ENCODE data around the gene RPS6KL1. TPM values are rescaled to one million over a fixed set of nuclear protein-coding genes. Genes with fewer than 3 reads are reported as not detected.

Gene RPS6KL1
- total RNA-seq (2014; rRNA removed) (16.0 and 17.9 TPM in 2 replicates), Bru-seq, nascent RNA (percentile 57 among the genes with signal in this experiment), BruChase-seq, experiment 1, labeled RNA remaining after a 6-hour chase (percentile 53 among the genes with signal in this experiment), BruChase-seq, experiment 2, labeled RNA remaining after a 2-hour chase (percentile 51 among the genes with signal in this experiment)
- long read RNA-seq, partial matches to known transcripts = 3 of 15 reads
- long read RNA-seq, other reads (novel, unspliced or antisense) = 11 of 15 reads

GRCh38 chr14:74922752-74923401, at the start of gene RPS6KL1:
RPS6KL1 (minus strand) TSS chr14:74923260; CDS start chr14:74921541, 1,719 bp downstream.
- no peaks in the 10 kb centered on the region for H3K9me3 ChIP-seq (ENCODE audit: low read length)
- intact Hi-C loops (cut with micrococcal nuclease) = no loop called here
- no TSS peak for BruUV-seq (replicated peaks)
- H3K4me3 ChIP-seq (ENCODE audit: low read length) = peak within 1 kb of the TSS; percentile 82
- H2AFZ ChIP-seq (ENCODE audit: low read length) = peak within 1 kb of the TSS; percentile 99
- TF ChIP-seq CTCF (conservative IDR thresholded peaks at IDR 0.05; ENCODE audit: low read depth, low read length) (no peak), EZH2phosphoT487 (IDR thresholded peaks at IDR 0.05; ENCODE audit: borderline replicate concordance, low read length) (no peak), EZH2 (IDR thresholded peaks at IDR 0.05; ENCODE audit: low read length, unreplicated experiment) (no peak)
- peak within 1 kb of the TSS; percentile 86 for H3K4me2 ChIP-seq (ENCODE audit: low read length)
- H3K9ac ChIP-seq (ENCODE audit: low read length) = peak within 1 kb of the TSS; percentile 69
- H3K36me3 ChIP-seq (ENCODE audit: low read depth, low read length) = no peaks in the 10 kb centered on the region
- H3K27ac ChIP-seq (ENCODE audit: low read length) = no peak within 1 kb of the TSS
- H3K79me2 ChIP-seq (ENCODE audit: low read length) = no peaks in the 10 kb centered on the region
- DNase-seq (peak; percentile 89), ATAC-seq (peak; percentile 96)
- no peaks in the 10 kb centered on the region for H3F3A ChIP-seq (ENCODE audit: low read length, unreplicated experiment)
- H3K9me2 ChIP-seq (replicated peaks; ENCODE audit: low read length) = no peaks in the 10 kb centered on the region
- CTCF ChIA-PET = interaction anchor here (0.6 to 1.0 kb wide), 4 partner anchors 17 to 166 kb away, joined by 4 to 6 read pairs (median 5); no protein-coding TSS in a partner anchor
- no peaks in the 10 kb centered on the region for H3K27me3 ChIP-seq (ENCODE audit: low read length)
- peaks cover 15% of the 10 kb centered on the region; the same call in 1 of the 2 replicates for H3K4me1 ChIP-seq (ENCODE audit: insufficient read depth, low read length)
- POLR2A ChIA-PET (ENCODE audit: unreplicated experiment) = interaction anchor here (0.6 kb wide), 2 partner anchors 101 to 145 kb away, joined by 5 to 12 read pairs; no protein-coding TSS in a partner anchor
- no peaks in the 10 kb centered on the region for H4K20me1 ChIP-seq (ENCODE audit: low read length)

GRCh38 chr14:74968811-74969210, 45.8 kb upstream of the RPS6KL1 start:
- Histone ChIP-seq H3K4me2 (ENCODE audit: low read length) (no peak overlapping the region), H3K79me2 (ENCODE audit: low read length) (no peaks in the 10 kb centered on the region), H2AFZ (ENCODE audit: low read length) (no peak overlapping the region), H3K27ac (ENCODE audit: low read length) (no peak overlapping the region), H3K27me3 (ENCODE audit: low read length) (no peaks in the 10 kb centered on the region), H3K4me1 (ENCODE audit: insufficient read depth, low read length) (peaks cover 14% of the 10 kb centered on the region), H3K9ac (ENCODE audit: low read length) (no peak overlapping the region), H3K36me3 (ENCODE audit: low read depth, low read length) (no peaks in the 10 kb centered on the region), H3K4me3 (ENCODE audit: low read length) (no peak overlapping the region), H3K9me3 (ENCODE audit: low read length) (no peaks in the 10 kb centered on the region), H3F3A (ENCODE audit: low read length, unreplicated experiment) (no peaks in the 10 kb centered on the region), H4K20me1 (ENCODE audit: low read length) (no peaks in the 10 kb centered on the region), H3K9me2 (replicated peaks; ENCODE audit: low read length) (no peaks in the 10 kb centered on the region)
- TF ChIP-seq EZH2phosphoT487 (IDR thresholded peaks at IDR 0.05; ENCODE audit: borderline replicate concordance, low read length) = no peak
- no peak for TF ChIP-seq EZH2 (IDR thresholded peaks at IDR 0.05; ENCODE audit: low read length, unreplicated experiment)
- TF ChIP-seq CTCF (conservative IDR thresholded peaks at IDR 0.05; ENCODE audit: low read depth, low read length) = no peak
- intact Hi-C loops (cut with micrococcal nuclease) = no loop called here
- POLR2A ChIA-PET (ENCODE audit: unreplicated experiment) = no interaction called here
- CTCF ChIA-PET = no interaction called here
- no peak for DNase-seq
- no TSS peak for BruUV-seq (replicated peaks)
- no peak for ATAC-seq
